ENCODE measurements around the gene TIAM1.

DNA sequence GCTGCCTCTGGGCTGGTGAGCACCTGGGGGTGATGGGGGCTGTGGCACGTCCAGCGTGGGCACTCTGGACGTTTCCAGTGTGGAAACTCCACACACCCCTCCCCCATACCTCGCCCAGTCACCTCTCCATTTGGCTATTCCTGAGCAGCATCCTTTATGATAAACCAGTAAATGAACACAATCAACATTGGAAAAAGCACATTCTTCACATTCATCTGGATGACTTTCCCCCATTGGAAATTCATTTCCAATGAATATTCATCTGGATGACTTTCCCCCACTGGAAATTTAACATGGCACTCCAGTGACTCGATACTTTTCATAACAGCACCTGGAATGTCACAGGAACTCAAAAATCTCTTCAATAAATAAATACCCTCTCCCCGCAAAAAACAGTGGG, 201.0 kb downstream of the TIAM1 start:
- TF ChIP-seq, protein P1, sequence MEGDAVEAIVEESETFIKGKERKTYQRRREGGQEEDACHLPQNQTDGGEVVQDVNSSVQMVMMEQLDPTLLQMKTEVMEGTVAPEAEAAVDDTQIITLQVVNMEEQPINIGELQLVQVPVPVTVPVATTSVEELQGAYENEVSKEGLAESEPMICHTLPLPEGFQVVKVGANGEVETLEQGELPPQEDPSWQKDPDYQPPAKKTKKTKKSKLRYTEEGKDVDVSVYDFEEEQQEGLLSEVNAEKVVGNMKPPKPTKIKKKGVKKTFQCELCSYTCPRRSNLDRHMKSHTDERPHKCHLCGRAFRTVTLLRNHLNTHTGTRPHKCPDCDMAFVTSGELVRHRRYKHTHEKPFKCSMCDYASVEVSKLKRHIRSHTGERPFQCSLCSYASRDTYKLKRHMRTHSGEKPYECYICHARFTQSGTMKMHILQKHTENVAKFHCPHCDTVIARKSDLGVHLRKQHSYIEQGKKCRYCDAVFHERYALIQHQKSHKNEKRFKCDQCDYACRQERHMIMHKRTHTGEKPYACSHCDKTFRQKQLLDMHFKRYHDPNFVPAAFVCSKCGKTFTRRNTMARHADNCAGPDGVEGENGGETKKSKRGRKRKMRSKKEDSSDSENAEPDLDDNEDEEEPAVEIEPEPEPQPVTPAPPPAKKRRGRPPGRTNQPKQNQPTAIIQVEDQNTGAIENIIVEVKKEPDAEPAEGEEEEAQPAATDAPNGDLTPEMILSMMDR (IDR thresholded peaks at IDR 0.05): no peak
- no peak for TF ChIP-seq POLR2AphosphoS5 (IDR thresholded peaks at IDR 0.05)
- TF ChIP-seq POLR2A (IDR thresholded peaks at IDR 0.05): no peak
- no peak for TF ChIP-seq EP300 (IDR thresholded peaks at IDR 0.05)

Data from stomach (tissue), 4 donors.